Posterior cingulate gyrus (tissue), 11 donors: ENCODE data around the gene ERO1B.

Experiments
- DNase-seq, 10 donors: peaks; one replicate each; pipeline versions ENCODE4 v3.0.0 to v3.0.0-alpha.2; 2020 to 2021; ENCODE audit warnings: mixed read lengths in 3 of 10
- intact Hi-C: fragments of 100-400 bp; cut with DNase I; formaldehyde crosslinking; loops from one replicate; pipeline ENCODE4 v1.15.1; 2023

Gene ERO1B

GRCh38 chr1:236301080-236301957 lies 19.6 kb upstream of the ERO1B start:
- DNase-seq, result no peak
- intact Hi-C loops, result no loop called here

GRCh38 chr1:236297161-236297560 lies 15.4 kb upstream of the ERO1B start:
- intact Hi-C loops, result no loop called here
- no peak for DNase-seq

GRCh38 chr1:236292425-236292824 lies 10.7 kb upstream of the ERO1B start:
- DNase-seq, result no peak
- intact Hi-C loops, result no loop called here

GRCh38 chr1:236289492-236290131 lies 7.9 kb upstream of the ERO1B start:
- intact Hi-C loops, result loop anchor here (10.0 kb wide), 1 partner anchor 505 kb away; the partner anchor contains the start of gene MTR
- DNase-seq, result no peak

- intact Hi-C loops, result loop anchor here (10.0 kb wide), 1 partner anchor 506 kb away; the partner anchor contains the start of gene MTR
- DNase-seq, result no peak
These were observed 6.8 kb upstream of the ERO1B start for GRCh38 chr1:236288620-236288976.

GRCh38 chr1:236287757-236288619 lies 6.2 kb upstream of the ERO1B start:
- intact Hi-C loops, result loop anchor here (10.0 kb wide), 1 partner anchor 507 kb away; the partner anchor contains the start of gene MTR
- DNase-seq, result no peak

- DNase-seq, result no peak
- intact Hi-C loops, result loop anchor here (10.0 kb wide), 1 partner anchor 507 kb away; the partner anchor contains the start of gene MTR
These were observed 5.6 kb upstream of the ERO1B start for GRCh38 chr1:236287356-236287755.

- intact Hi-C loops, result loop anchor here (10.0 kb wide), 1 partner anchor 510 kb away; the partner anchor contains the start of gene MTR
- DNase-seq, result no peak
These were observed 2.5 kb upstream of the ERO1B start for GRCh38 chr1:236284291-236284721.

GRCh38 chr1:236282719-236283118 lies 961 bp upstream of the ERO1B start:
- DNase-seq, result no peak
- intact Hi-C loops, result loop anchor here (10.0 kb wide), 1 partner anchor 512 kb away; the partner anchor contains the start of gene MTR

GRCh38 chr1:236282425-236282716 lies 613 bp upstream of the ERO1B start:
- intact Hi-C loops, result loop anchor here (10.0 kb wide), 1 partner anchor 512 kb away; the partner anchor contains the start of gene MTR
- no peak for DNase-seq

- DNase-seq, result peak in 9 of 10 donors; percentile 10 to 88 (median 29)
These were observed 532 bp downstream of the ERO1B start for GRCh38 chr1:236281198-236281653.

GRCh38 chr1:236280438-236281197 lies 1.1 kb downstream of the ERO1B start:
- peak in 3 of 10 donors; percentile 17 to 83 (median 80) for DNase-seq
- intact Hi-C loops, result loop anchor here (2.0 to 10.0 kb wide), 2 partner anchors 138 to 514 kb away; partner anchors contain the start of genes GPR137B and MTR

More at GRCh38 chr1:236281198-236281653, 532 bp downstream of the ERO1B start:
- intact Hi-C loops, result loop anchor here (2.0 to 10.0 kb wide), 2 partner anchors 138 to 514 kb away; partner anchors contain the start of genes GPR137B and MTR

- DNase-seq, result no peak
- intact Hi-C loops, result no loop called here
These were observed 6.2 kb downstream of the ERO1B start for GRCh38 chr1:236275586-236275985.

GRCh38 chr1:236275061-236275460 lies 6.7 kb downstream of the ERO1B start:
- DNase-seq, result no peak
- intact Hi-C loops, result no loop called here

GRCh38 chr1:236273358-236273757 lies 8.4 kb downstream of the ERO1B start:
- intact Hi-C loops, result no loop called here
- DNase-seq, result no peak

- intact Hi-C loops, result no loop called here
- no peak for DNase-seq
These were observed 12.3 kb downstream of the ERO1B start for GRCh38 chr1:236269439-236269838.

GRCh38 chr1:236261898-236262297 lies 19.9 kb downstream of the ERO1B start:
- no peak for DNase-seq
- intact Hi-C loops, result no loop called here

GRCh38 chr1:236261033-236261432 lies 20.7 kb downstream of the ERO1B start:
- no peak for DNase-seq
- intact Hi-C loops, result no loop called here

GRCh38 chr1:236259043-236259442 lies 22.7 kb downstream of the ERO1B start:
- intact Hi-C loops, result no loop called here
- DNase-seq, result no peak
